Measurements from ENCODE around the gene ALG12. TPM values are rescaled to one million over a fixed set of nuclear protein-coding genes. Genes with fewer than 3 reads are reported as not detected.
"Not testable (repeated sequence)": the region's sequence is repeated elsewhere in the genome, so short reads cannot be mapped to it uniquely, and the experiment has no call there.

The ALG12 gene
- total RNA-seq, 1 experiment from 2014 or later: 29.2 TPM

GRCh38 chr22:49946612-49947295 is 28.5 kb upstream of the ALG12 start:
- Mint-ChIP-seq H3K27ac (no peak overlapping the region), H3K36me3 (no peaks in the 10 kb centered on the region), H3K9me3 (no peaks in the 10 kb centered on the region), H3K4me3 (no peak overlapping the region), H3K4me1 (peaks cover 8% of the 10 kb centered on the region), H3K27me3 (ENCODE audit: low read depth) (no peaks in the 10 kb centered on the region)
- ATAC-seq: no peak; the same call in 1 of the 2 replicates
- ChIA-PET CTCF (interaction anchor here (0.6 to 2.3 kb wide), 6 partner anchors 13 to 83 kb away, joined by 3 to 11 read pairs (median 4); no protein-coding TSS in a partner anchor), POLR2A (interaction anchor here (1.0 kb wide), 1 partner anchor 11 kb away, joined by 4 read pairs; no protein-coding TSS in a partner anchor)
- TF ChIP-seq ZNF423 (CRISPR knock-in tag; IDR thresholded peaks at IDR 0.05) (peak; percentile 46), MLX (CRISPR knock-in tag; IDR thresholded peaks at IDR 0.05) (no peak)
- no peak for DNase-seq (ENCODE audit: low spot score)

- H3K4me3 Mint-ChIP-seq; POLR2A ChIA-PET; H3K4me1 Mint-ChIP-seq; H3K27ac Mint-ChIP-seq; H3K27me3 Mint-ChIP-seq (ENCODE audit: low read depth); DNase-seq (ENCODE audit: low spot score); H3K36me3 Mint-ChIP-seq; H3K9me3 Mint-ChIP-seq; ATAC-seq: not testable (repeated sequence)
- CTCF ChIA-PET: interaction anchor here (0.6 kb wide), 1 partner anchor 688 kb away, joined by 3 read pairs; no protein-coding TSS in a partner anchor
Measured at GRCh38 chr22:49945042-49945794, 27.0 kb upstream of the ALG12 start.

DNA sequence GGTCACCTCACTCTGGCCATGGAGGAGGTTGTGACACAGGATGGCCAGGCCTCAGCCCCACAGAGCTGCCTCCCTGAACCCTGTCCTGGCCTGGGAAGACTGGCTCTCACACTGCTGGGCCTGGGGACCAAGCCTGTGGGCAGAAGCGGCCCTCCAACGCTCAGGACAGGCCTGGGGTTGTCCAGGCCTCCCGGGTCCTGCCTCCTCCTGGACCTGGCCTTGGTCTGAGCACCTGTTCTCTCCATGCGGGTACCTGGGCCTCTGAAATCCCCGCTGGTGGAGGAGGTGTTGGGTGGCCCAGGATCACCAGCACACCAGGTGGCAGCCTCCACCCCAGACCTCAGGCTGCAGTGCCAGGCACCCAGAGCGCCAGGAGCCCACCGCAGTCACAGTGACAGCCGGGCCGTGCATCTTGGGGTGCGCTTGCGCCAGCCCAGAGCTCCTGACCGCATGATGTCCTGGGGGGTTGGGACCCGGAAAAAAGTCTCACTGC is 26.2 kb upstream of the ALG12 start:
- ATAC-seq (no peak), DNase-seq (ENCODE audit: low spot score) (no peak)
- Mint-ChIP-seq H3K4me3 (no peak overlapping the region), H3K27ac (no peak overlapping the region), H3K27me3 (ENCODE audit: low read depth) (no peaks in the 10 kb centered on the region; the same call in 1 of the 2 replicates), H3K36me3 (peaks cover 3% of the 10 kb centered on the region), H3K9me3 (peaks cover 8% of the 10 kb centered on the region), H3K4me1 (peaks cover 8% of the 10 kb centered on the region)
- ChIA-PET POLR2A (no interaction called here), CTCF (no interaction called here)
- no peak for TF ChIP-seq ATF1 (CRISPR knock-in tag; IDR thresholded peaks at IDR 0.05)
- no peak for TF ChIP-seq IRF2 (CRISPR knock-in tag; IDR thresholded peaks at IDR 0.05; ENCODE audit: borderline replicate concordance, low read depth)
- no peak for TF ChIP-seq ZNF512 (CRISPR knock-in tag; IDR thresholded peaks at IDR 0.05; ENCODE audit: borderline replicate concordance)
- no peak for TF ChIP-seq ZNF416 (CRISPR knock-in tag; IDR thresholded peaks at IDR 0.05)
- TF ChIP-seq, protein P1, sequence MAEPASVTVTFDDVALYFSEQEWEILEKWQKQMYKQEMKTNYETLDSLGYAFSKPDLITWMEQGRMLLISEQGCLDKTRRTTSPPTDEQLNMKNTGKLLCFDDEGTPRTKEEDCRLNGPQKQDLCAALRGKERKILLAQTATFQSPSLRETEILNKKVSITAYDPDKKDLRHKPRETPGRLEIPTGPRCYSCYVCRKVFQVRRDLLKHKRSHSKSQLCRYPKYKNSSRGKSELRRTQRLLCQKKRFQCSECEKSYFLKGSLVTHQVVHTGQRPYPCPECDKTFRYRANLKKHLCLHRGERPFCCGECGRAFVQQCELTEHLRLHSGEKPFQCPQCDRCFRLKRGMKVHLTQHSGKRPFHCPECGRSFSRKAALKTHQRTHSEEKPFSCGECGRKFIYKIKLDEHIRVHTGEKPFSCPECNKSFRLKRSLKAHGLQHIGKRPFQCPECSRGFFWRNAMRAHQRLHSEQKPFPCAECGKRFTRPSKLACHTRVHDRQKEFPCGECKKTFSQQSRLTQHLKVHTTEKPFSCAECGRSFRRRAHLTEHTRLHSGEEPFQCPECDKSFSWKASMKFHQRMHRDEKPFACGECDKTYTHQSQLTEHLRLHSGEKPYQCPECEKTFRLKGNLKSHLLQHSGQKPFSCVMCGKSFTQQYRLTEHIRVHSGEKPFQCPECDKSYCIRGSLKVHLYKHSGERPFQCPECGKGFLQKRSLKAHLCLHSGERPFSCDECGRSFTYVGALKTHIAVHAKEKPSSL (CRISPR knock-in tag; conservative IDR thresholded peaks at IDR 0.05): no peak
- TF ChIP-seq, protein P2, sequence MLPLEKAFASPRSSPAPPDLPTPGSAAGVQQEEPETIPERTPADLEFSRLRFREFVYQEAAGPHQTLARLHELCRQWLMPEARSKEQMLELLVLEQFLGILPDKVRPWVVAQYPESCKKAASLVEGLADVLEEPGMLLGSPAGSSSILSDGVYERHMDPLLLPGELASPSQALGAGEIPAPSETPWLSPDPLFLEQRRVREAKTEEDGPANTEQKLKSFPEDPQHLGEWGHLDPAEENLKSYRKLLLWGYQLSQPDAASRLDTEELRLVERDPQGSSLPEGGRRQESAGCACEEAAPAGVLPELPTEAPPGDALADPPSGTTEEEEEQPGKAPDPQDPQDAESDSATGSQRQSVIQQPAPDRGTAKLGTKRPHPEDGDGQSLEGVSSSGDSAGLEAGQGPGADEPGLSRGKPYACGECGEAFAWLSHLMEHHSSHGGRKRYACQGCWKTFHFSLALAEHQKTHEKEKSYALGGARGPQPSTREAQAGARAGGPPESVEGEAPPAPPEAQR (CRISPR knock-in tag; IDR thresholded peaks at IDR 0.05): no peak
- TF ChIP-seq STAT6 (CRISPR knock-in tag; conservative IDR thresholded peaks at IDR 0.05; ENCODE audit: low read depth): no peak
- TF ChIP-seq ZNF219 (CRISPR knock-in tag; IDR thresholded peaks at IDR 0.05; ENCODE audit: borderline replicate concordance): no peak
- no peak for TF ChIP-seq NFYB (CRISPR knock-in tag; conservative IDR thresholded peaks at IDR 0.05; ENCODE audit: low read depth)
- TF ChIP-seq JAZF1 (CRISPR knock-in tag; IDR thresholded peaks at IDR 0.05): no peak
- no peak for TF ChIP-seq FOXK1 (CRISPR knock-in tag; IDR thresholded peaks at IDR 0.05)
- TF ChIP-seq, protein P3, sequence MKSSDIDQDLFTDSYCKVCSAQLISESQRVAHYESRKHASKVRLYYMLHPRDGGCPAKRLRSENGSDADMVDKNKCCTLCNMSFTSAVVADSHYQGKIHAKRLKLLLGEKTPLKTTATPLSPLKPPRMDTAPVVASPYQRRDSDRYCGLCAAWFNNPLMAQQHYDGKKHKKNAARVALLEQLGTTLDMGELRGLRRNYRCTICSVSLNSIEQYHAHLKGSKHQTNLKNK (CRISPR knock-in tag; IDR thresholded peaks at IDR 0.05): no peak
- TF ChIP-seq MAX (CRISPR knock-in tag; IDR thresholded peaks at IDR 0.05): no peak

All from WTC11 (cell line).